ENCODE measurements around the gene CRLF3. TPM values are rescaled to one million over a fixed set of nuclear protein-coding genes. Genes with fewer than 3 reads are reported as not detected.
"Not testable (repeated sequence)": the region's sequence is repeated elsewhere in the genome, so short reads cannot be mapped to it uniquely, and the experiment has no call there.

Gene CRLF3
- polyA plus RNA-seq, 1 donor = 11.0 TPM

- peak within 1 kb of the TSS; percentile 99 for H3K4me3 ChIP-seq (ENCODE audit: low read length)
- H3K27ac ChIP-seq (ENCODE audit: low read length) = peak within 1 kb of the TSS; percentile 17
- DNase-seq = peak; percentile 90 to 94
- no peaks in the 10 kb centered on the region for H3K4me1 ChIP-seq (ENCODE audit: control insufficient read depth, insufficient read depth, low read length)
- WGBS (ENCODE audit: insufficient coverage, low lambda C conversion rate) = 6% methylated on average over 2 of the region's 59 CpGs
- no peaks in the 10 kb centered on the region for H3K9me3 ChIP-seq (ENCODE audit: control insufficient read depth, low read depth, low read length)
- no peaks in the 10 kb centered on the region for H3K27me3 ChIP-seq (ENCODE audit: control insufficient read depth, insufficient read depth, low read length)
- no peaks in the 10 kb centered on the region for H3K36me3 ChIP-seq (ENCODE audit: control insufficient read depth, insufficient read depth, low read length)
Measured at GRCh38 chr17:30831663-30832437, 7.4 kb upstream of the CRLF3 start, which contains the start of gene ATAD5. TSS of gene ATAD5 (plus strand) at chr17:30831966. CDS start at chr17:30832348, 382 bp downstream.

GRCh38 chr17:30831257-30831656, 6.8 kb upstream of the CRLF3 start:
- Histone ChIP-seq H3K9me3 (ENCODE audit: control insufficient read depth, low read depth, low read length) (no peaks in the 10 kb centered on the region), H3K36me3 (ENCODE audit: control insufficient read depth, insufficient read depth, low read length) (no peaks in the 10 kb centered on the region), H3K27ac (ENCODE audit: low read length) (no peak overlapping the region), H3K27me3 (ENCODE audit: control insufficient read depth, insufficient read depth, low read length) (no peaks in the 10 kb centered on the region), H3K4me1 (ENCODE audit: control insufficient read depth, insufficient read depth, low read length) (peaks cover 1% of the 10 kb centered on the region), H3K4me3 (ENCODE audit: low read length) (peak overlapping the region; percentile 99)
- WGBS (ENCODE audit: insufficient coverage, low lambda C conversion rate) = 48% methylated on average over 6 of the region's 13 CpGs
- DNase-seq = no peak

DNA sequence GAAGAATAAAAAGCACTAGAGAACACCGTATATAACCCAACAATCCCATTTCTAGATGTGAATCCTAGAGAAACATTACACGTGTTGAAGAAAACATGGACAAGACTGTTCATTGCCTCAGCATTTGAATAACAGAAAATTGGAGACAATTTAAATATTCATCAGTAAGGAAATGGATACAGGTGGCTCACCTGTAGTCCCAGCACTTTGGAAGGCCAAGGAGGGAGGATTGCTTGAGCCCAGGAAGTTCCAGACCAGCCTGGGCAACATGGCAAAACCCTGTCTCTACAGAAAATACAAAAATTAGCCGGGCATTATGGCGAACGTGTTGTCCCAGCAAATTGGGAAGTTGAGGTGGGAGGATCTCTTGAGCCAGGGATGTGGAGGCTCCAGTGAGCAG, 4.5 kb upstream of the CRLF3 start:
- Histone ChIP-seq H3K4me3 (ENCODE audit: low read length) (no peak overlapping the region), H3K36me3 (ENCODE audit: control insufficient read depth, insufficient read depth, low read length) (no peaks in the 10 kb centered on the region)
- WGBS (ENCODE audit: insufficient coverage, low lambda C conversion rate) = no CpG with 5 or more reads among the region's 5 CpGs

GRCh38 chr17:30827082-30827481, 2.6 kb upstream of the CRLF3 start:
- WGBS (ENCODE audit: insufficient coverage, low lambda C conversion rate) = no CpG with 5 or more reads among the region's 6 CpGs
- Histone ChIP-seq H3K27me3 (ENCODE audit: control insufficient read depth, insufficient read depth, low read length) (no peaks in the 10 kb centered on the region), H3K4me3 (ENCODE audit: low read length) (no peak overlapping the region), H3K36me3 (ENCODE audit: control insufficient read depth, insufficient read depth, low read length) (no peaks in the 10 kb centered on the region), H3K9me3 (ENCODE audit: control insufficient read depth, low read depth, low read length) (no peaks in the 10 kb centered on the region), H3K4me1 (ENCODE audit: control insufficient read depth, insufficient read depth, low read length) (peaks cover 13% of the 10 kb centered on the region), H3K27ac (ENCODE audit: low read length) (no peak overlapping the region)
- no peak for DNase-seq

More for the DNA sequence above, 4.5 kb upstream of the CRLF3 start:
- no peaks in the 10 kb centered on the region for H3K9me3 ChIP-seq (ENCODE audit: control insufficient read depth, low read depth, low read length)
- H3K27me3 ChIP-seq (ENCODE audit: control insufficient read depth, insufficient read depth, low read length) = no peaks in the 10 kb centered on the region
- no peak for DNase-seq
- peaks cover 13% of the 10 kb centered on the region for H3K4me1 ChIP-seq (ENCODE audit: control insufficient read depth, insufficient read depth, low read length)
- H3K27ac ChIP-seq (ENCODE audit: low read length) = no peak overlapping the region

DNA sequence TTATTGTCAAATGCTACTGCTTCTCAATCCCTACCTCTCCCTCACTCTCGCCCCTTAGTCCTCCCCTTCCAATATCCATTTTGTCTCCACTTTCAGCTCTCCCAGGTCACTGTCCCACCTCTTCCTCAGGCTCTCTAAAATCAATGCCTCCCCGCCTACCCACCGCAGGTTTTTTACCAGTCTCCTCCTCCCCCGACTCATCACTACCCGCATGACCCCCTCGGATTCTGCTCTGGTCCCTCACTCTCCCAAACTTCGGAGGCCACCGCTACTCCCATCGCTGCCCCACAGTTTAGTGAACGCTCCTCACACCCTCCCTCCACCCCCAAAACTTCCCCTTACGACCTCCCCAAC, 513 bp downstream of the CRLF3 start:
- Histone ChIP-seq H3K27me3 (ENCODE audit: control insufficient read depth, insufficient read depth, low read length) (no peaks in the 10 kb centered on the region), H3K36me3 (ENCODE audit: control insufficient read depth, insufficient read depth, low read length) (no peaks in the 10 kb centered on the region), H3K9me3 (ENCODE audit: control insufficient read depth, low read depth, low read length) (no peaks in the 10 kb centered on the region), H3K4me1 (ENCODE audit: control insufficient read depth, insufficient read depth, low read length) (peaks cover 13% of the 10 kb centered on the region), H3K27ac (ENCODE audit: low read length) (peak overlapping the region; percentile 82), H3K4me3 (ENCODE audit: low read length) (peak overlapping the region; percentile 86)
- DNase-seq = no peak
- 0% methylated on average over 4 of the region's 11 CpGs for WGBS (ENCODE audit: insufficient coverage, low lambda C conversion rate)

- peaks cover 13% of the 10 kb centered on the region for H3K4me1 ChIP-seq (ENCODE audit: control insufficient read depth, insufficient read depth, low read length)
- H3K9me3 ChIP-seq (ENCODE audit: control insufficient read depth, low read depth, low read length) = no peaks in the 10 kb centered on the region
- H3K4me3 ChIP-seq (ENCODE audit: low read length) = peak overlapping the region; percentile 86
- no peak overlapping the region for H3K27ac ChIP-seq (ENCODE audit: low read length)
- WGBS (ENCODE audit: insufficient coverage, low lambda C conversion rate) = 78% methylated on average over 4 of the region's 7 CpGs
- H3K36me3 ChIP-seq (ENCODE audit: control insufficient read depth, insufficient read depth, low read length) = no peaks in the 10 kb centered on the region
- no peaks in the 10 kb centered on the region for H3K27me3 ChIP-seq (ENCODE audit: control insufficient read depth, insufficient read depth, low read length)
- no peak for DNase-seq
Measured at GRCh38 chr17:30823421-30823820, 1.1 kb downstream of the CRLF3 start.

DNA sequence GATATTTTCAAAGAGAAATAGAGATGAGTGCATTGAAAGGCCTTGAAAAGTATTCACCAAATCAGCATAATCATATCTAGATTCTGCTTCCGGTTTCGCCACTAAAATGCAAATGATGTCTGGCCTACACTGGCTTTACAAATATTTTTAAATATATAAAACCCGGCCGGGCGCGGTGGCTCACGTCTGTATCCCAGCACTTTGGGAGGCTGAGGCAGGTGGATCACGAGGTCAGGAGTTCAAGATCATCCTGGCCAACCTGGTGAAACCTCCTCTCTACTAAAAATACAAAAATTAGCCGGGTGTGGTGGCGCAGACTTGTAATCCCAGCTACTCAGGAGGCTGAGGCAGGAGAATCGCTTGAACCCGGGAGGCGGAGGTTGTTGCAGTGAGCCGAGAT, 1.6 kb downstream of the CRLF3 start:
- WGBS (ENCODE audit: insufficient coverage, low lambda C conversion rate) = 77% methylated on average over 7 of the region's 14 CpGs
- not testable (repeated sequence) for H3K4me3 ChIP-seq (ENCODE audit: low read length); H3K9me3 ChIP-seq (ENCODE audit: control insufficient read depth, low read depth, low read length); H3K27me3 ChIP-seq (ENCODE audit: control insufficient read depth, insufficient read depth, low read length); H3K27ac ChIP-seq (ENCODE audit: low read length); H3K36me3 ChIP-seq (ENCODE audit: control insufficient read depth, insufficient read depth, low read length); DNase-seq
- H3K4me1 ChIP-seq (ENCODE audit: control insufficient read depth, insufficient read depth, low read length) = peaks cover 13% of the 10 kb centered on the region

GRCh38 chr17:30821871-30822723, 2.4 kb downstream of the CRLF3 start:
- 100% methylated on average over 2 of the region's 9 CpGs for WGBS (ENCODE audit: insufficient coverage, low lambda C conversion rate)
- Histone ChIP-seq H3K9me3 (ENCODE audit: control insufficient read depth, low read depth, low read length) (no peaks in the 10 kb centered on the region), H3K36me3 (ENCODE audit: control insufficient read depth, insufficient read depth, low read length) (no peaks in the 10 kb centered on the region), H3K27me3 (ENCODE audit: control insufficient read depth, insufficient read depth, low read length) (no peaks in the 10 kb centered on the region), H3K27ac (ENCODE audit: low read length) (no peak overlapping the region), H3K4me1 (ENCODE audit: control insufficient read depth, insufficient read depth, low read length) (peaks cover 13% of the 10 kb centered on the region), H3K4me3 (ENCODE audit: low read length) (no peak overlapping the region)
- DNase-seq = no peak

DNA sequence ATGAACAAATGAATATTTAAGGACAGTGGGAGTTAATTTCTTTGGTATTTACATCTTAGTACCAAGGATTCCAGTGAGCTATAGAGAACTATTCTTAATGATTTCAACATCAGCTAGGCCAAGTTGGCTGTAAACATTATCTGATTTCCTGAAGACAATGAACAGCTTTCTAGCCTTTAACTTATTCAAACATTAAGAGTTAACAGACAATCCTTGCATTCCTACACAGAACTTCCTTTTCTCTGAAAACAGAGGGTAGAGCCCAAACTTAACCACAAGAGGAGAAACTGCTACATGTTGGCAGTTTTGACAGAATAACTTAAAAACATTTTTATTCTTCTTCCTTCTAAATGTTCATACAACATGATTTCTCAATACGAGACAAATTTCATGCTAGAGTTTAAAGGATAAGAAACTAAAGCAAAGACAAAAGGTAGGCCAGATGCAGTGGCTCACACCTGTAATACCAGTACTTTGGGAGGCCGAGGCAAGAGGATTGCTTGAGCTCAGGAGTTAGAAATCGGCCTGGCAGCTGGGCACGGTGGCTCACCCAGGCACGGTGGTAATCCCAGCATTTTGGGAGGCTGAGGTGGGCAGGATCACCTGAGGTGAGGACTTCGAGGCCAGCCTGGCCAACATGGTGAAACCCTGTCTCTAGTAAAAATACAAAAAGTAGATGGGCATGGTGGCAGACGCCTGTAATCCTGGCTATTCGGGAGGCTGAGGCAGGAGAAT, 4.4 kb downstream of the CRLF3 start:
- peak in 1 of 2 donors; percentile 19 for DNase-seq
- no peaks in the 10 kb centered on the region for H3K36me3 ChIP-seq (ENCODE audit: control insufficient read depth, insufficient read depth, low read length)
- H3K4me1 ChIP-seq (ENCODE audit: control insufficient read depth, insufficient read depth, low read length) = peaks cover 1% of the 10 kb centered on the region
- no peaks in the 10 kb centered on the region for H3K9me3 ChIP-seq (ENCODE audit: control insufficient read depth, low read depth, low read length)
- H3K4me3 ChIP-seq (ENCODE audit: low read length) = no peak overlapping the region
- H3K27ac ChIP-seq (ENCODE audit: low read length) = no peak overlapping the region
- no CpG with 5 or more reads among the region's 8 CpGs for WGBS (ENCODE audit: insufficient coverage, low lambda C conversion rate)
- no peaks in the 10 kb centered on the region for H3K27me3 ChIP-seq (ENCODE audit: control insufficient read depth, insufficient read depth, low read length)

DNA sequence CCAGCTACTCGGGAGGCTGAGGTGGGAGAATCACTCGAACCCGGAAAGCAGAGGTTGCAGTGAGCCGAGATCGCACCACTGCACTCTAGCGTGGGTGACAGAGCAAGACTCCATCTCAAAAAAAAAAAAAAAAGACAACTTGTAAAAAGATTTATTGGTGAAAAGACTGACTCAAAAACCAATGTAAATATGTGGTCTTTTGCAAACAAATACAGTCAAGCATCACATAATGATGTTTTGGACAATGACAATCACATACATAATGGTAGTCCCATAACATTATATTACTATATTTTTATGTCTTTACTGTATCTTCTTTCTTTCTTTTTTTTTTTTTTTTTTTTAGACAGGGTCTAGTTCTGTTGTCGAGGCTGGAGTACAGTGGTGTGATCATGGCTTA, 8.3 kb downstream of the CRLF3 start:
- Histone ChIP-seq H3K4me3 (ENCODE audit: low read length) (no peak overlapping the region), H3K9me3 (ENCODE audit: control insufficient read depth, low read depth, low read length) (no peaks in the 10 kb centered on the region), H3K4me1 (ENCODE audit: control insufficient read depth, insufficient read depth, low read length) (no peaks in the 10 kb centered on the region), H3K36me3 (ENCODE audit: control insufficient read depth, insufficient read depth, low read length) (no peaks in the 10 kb centered on the region), H3K27ac (ENCODE audit: low read length) (no peak overlapping the region), H3K27me3 (ENCODE audit: control insufficient read depth, insufficient read depth, low read length) (no peaks in the 10 kb centered on the region)
- no peak for DNase-seq
- no CpG with 5 or more reads among the region's 7 CpGs for WGBS (ENCODE audit: insufficient coverage, low lambda C conversion rate)
